Vagina (tissue), 2 donors: ENCODE results near the gene CYB561.

Experiments used
- POLR2A ChIP-seq, 2 donors: fragments of 450-650 bp; IDR thresholded peaks; one replicate each; pipeline ENCODE4 v1.6.1; 2017; ENCODE audit warnings: antibody characterized with exemption in 2 of 2, mild to moderate bottlenecking in 2 of 2, moderate library complexity in 2 of 2
- TF ChIP-seq, protein P1 (sequence below), 3 experiments: fragments of 450-650 bp in 2 of 3; fragments of 200-600 bp in 1 of 3; sonication (generic) in 1 of 3; IDR thresholded peaks; one replicate each; pipeline ENCODE4 v1.5.1; 2017 to 2019; ENCODE audit warnings: antibody characterized with exemption in 3 of 3, mild to moderate bottlenecking in 2 of 3, moderate library complexity in 2 of 3

DNA sequence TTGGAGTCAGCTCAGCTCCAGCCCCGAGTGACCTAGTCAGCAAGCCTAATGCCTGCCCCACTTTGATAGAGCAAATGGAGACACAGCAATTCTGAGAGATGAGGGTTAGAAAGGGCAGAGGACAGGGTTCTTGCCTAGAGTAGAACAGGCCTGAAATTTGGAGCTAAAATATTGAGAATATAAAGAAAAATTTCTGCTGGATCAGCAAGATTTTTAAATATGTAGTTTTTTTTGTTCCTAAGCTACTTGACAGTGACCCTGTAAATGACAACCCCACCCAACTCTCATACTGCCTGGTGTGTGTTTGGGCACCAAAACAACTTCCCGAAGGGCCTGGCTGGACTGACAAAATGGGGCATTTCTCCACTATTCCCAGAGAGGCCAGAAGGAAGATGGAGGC, 26.7 kb downstream of the CYB561 start:
- no peak for TF ChIP-seq POLR2A (IDR thresholded peaks at IDR 0.05)
- TF ChIP-seq, protein P1, sequence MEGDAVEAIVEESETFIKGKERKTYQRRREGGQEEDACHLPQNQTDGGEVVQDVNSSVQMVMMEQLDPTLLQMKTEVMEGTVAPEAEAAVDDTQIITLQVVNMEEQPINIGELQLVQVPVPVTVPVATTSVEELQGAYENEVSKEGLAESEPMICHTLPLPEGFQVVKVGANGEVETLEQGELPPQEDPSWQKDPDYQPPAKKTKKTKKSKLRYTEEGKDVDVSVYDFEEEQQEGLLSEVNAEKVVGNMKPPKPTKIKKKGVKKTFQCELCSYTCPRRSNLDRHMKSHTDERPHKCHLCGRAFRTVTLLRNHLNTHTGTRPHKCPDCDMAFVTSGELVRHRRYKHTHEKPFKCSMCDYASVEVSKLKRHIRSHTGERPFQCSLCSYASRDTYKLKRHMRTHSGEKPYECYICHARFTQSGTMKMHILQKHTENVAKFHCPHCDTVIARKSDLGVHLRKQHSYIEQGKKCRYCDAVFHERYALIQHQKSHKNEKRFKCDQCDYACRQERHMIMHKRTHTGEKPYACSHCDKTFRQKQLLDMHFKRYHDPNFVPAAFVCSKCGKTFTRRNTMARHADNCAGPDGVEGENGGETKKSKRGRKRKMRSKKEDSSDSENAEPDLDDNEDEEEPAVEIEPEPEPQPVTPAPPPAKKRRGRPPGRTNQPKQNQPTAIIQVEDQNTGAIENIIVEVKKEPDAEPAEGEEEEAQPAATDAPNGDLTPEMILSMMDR (IDR thresholded peaks at IDR 0.05), result no peak
